Medulla oblongata (tissue), 1 donor: Measurements from ENCODE around the gene NUDT14.

ENCODE experiments used
- DNase-seq: peaks from one replicate; pipeline ENCODE4 v3.0.0-alpha.2; 2015; ENCODE audit errors: extremely low spot score

The NUDT14 gene

DNA sequence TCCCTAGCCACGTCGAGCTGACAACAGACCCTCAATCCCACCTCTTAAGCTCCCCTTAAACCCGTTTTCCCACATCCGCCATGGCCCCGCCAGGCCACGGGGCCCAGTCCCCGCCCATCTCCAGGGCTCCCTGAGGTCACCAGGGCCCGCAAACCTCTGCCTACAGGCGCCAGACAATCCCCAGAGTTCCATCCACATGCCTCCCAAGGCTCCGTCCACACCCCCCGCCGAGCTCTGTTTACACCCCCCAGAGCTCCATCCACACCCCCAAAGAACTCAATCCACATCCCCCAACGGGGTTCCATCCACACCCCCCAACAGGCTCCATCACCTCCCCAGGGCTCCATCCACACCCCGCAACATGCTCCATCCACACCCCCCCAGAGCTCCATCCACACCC is 21.8 kb downstream of the NUDT14 start:
- no peak for DNase-seq

DNA sequence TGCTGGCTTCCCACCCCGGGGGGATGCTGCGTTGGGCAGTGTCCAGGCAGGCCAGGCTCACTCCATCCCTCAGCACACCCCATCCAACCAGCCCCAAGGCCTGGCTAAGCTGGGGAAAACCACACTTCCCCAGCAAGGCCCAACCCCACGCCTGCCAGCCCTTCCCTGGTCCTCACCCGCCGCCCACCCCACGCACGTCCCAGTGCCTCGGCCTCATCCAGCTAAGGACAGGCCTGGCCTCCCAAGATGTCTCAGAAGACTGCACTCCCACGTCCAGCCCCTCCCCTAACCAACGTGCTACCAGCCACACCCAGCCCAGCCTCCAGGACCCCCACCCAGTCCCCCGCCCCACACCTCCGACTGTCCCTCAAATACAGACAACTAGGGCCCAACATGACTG is 22.3 kb downstream of the NUDT14 start:
- DNase-seq, result no peak

GRCh38 chr14:105157872-105158271 is 23.2 kb downstream of the NUDT14 start:
- DNase-seq, result no peak

DNA sequence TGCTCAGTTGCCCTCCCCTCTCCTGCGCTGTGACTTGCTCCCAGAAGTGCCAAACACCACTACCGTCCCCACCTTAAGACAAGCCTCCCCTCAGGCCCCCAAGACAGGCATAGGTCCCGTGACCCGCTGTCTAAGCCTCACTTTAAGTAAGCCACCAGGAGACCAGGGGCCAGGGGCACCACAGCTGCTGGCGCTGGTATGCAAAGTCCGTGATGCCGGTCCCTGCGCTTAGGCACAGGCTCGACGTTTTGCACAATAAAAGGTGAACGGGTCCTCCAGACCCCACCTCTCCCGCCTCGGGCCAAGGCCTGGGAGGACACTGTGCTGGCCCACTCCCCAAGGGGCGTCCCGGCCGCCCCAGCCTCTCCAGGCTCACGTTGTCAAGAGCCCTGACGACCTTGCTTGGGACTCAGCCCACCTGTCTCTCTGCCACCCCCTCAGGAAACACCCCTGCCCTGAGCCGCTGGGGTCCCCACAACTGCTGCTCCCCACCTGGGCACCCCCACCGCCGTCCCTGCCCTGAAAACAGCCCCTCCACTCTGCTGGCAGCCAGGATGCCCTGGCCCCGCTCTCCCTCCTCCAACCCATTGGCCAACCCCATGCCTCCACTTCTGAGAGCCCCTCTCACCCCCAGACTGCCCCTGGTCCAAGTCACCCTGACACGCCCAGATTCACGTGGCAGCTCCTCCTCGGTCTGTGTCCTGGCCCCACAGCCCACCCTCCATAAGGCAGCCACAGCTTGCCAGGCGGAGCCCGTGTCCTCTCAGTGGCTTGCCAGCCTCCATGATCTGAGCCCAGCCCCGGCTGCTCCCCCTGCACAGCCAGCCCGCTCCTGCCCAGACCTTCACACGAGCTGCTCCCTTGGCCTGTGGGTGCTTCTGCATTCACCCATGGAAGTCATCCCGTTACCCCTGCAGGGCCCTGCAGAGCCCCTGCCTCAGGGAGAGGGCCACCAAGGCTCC is 24.4 kb downstream of the NUDT14 start:
- DNase-seq, result no peak

DNA sequence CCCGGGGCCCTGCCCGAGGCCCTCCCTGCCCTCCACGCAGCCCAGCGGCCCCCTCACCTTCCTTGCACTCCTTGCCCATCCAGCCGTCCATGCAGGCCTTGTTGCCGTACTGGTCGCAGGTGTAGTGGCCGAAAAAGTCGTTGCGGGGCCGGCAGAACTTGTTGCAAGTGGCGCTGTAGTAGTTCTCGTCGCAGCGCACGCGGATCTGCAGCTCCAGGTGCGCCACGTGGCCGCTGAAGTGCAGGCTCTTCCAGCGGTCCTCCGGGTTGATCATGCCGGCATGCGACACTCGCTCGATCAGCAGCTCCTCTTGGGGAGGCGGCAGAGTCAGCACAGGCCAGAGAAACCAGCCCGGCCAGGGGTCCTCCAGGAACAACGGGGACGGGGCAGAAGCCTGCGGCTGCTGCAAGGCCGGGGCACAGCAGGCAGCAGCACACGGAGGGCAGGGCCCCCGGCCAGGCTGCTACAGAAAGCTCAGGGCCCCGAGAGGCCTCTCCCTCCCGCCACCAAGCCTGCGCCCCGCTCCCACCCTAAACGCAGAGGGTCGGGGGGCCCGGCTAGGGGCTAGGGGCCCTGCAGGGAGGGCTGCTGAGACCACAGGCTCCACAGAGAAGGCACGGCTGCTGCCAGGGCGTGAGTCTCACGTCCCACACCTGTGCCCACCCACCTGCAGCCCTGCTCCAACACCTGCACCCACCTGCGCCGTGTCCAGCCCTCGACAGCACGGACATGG is 25.3 kb downstream of the NUDT14 start:
- no peak for DNase-seq

- no peak for DNase-seq
Observed at GRCh38 chr14:105155071-105155651, 26.0 kb downstream of the NUDT14 start.

GRCh38 chr14:105154476-105154871 is 26.6 kb downstream of the NUDT14 start:
- no peak for DNase-seq

- DNase-seq, result no peak
Observed at GRCh38 chr14:105153739-105154475, 27.2 kb downstream of the NUDT14 start.

- DNase-seq, result no peak
Observed at GRCh38 chr14:105153331-105153731, 27.8 kb downstream of the NUDT14 start.

DNA sequence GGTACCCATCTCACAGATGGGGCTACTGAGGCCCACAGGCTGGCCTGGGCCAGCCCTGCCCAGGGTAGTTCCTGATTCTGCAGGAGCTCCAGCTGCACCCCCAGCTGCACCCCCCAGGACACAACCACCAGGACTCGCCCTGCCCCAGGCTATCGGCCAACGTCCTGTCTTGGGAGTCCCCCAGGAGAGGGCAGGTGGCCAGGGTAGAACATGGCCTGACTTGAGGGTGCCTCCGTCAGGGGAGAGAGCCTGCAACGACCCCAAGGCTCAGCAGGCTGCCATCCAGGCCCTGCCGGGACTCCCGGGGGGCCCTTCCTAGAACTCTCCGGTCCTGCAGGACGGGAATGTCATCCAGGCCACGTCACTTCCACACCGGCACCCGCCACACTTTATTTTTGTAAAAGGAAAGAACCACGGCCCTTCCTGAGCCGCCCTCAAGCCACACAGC is 28.3 kb downstream of the NUDT14 start:
- no peak for DNase-seq

DNA sequence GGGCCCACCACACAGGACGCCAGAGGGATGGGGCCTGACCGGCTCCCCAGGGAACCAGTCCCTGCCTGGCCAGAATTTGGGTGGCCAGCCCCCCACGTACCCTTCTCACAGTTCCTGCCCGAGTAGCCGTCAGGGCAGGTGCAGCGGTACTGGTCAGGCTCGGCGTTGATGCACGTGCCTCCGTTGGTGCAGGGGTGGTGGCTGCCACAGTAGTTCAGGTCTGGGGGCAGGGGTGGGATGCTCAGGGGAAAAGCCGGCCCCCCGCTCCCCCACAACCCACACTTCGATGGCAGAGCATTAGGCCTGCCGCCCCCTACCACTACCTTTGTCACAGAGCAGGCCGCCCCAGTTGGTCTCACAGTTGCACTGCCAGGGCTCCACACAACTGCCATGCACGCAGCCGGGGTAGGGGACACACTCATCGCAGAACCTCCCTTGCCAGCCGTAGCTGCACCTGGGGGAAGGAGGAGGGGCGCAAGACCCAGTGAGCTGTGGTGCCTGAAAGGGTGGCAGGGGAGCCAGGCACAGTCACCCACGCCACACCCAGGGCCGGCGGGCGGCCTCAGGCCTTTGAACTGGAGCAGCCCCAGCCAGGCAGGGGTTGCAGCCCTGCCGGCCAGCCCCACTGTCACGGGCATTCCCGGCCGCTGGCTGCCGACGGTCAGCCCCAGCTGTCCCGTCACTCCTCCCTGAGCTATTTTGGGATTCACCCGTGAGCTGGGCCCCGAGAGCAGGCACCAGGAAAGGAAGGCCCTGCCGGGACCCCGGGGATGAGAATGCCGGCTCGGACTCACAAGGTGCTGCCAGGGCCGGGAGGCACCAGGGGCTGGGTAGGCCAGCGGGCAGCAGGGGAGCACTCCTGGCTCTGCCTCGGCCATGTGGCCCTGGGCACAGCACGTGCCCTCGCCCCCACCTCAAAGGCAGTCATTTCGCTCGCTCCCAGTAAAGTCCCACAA is 29.0 kb downstream of the NUDT14 start:
- DNase-seq, result no peak

GRCh38 chr14:105151084-105151837 is 29.9 kb downstream of the NUDT14 start:
- DNase-seq, result no peak

GRCh38 chr14:105150368-105151083 is 30.6 kb downstream of the NUDT14 start:
- no peak for DNase-seq

DNA sequence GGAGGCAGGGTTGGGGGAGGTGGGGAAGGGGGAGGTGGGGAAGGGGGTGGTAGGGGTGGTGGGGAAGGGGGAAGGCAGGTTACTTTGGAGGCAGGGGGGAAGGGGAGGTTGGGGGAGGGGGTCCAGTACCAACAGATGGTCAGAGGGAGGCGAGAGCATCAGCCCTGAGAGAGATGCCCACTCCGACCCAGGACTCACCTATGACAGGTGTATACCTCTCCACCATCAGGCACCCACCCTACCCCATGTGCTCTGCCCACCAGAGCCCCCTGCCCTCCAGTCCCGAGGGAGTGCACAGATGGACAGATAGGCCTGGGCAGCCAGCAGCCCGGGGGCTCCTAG is 31.1 kb downstream of the NUDT14 start:
- no peak for DNase-seq

- no peak for DNase-seq
Observed at GRCh38 chr14:105149146-105149781, 31.8 kb downstream of the NUDT14 start.

DNA sequence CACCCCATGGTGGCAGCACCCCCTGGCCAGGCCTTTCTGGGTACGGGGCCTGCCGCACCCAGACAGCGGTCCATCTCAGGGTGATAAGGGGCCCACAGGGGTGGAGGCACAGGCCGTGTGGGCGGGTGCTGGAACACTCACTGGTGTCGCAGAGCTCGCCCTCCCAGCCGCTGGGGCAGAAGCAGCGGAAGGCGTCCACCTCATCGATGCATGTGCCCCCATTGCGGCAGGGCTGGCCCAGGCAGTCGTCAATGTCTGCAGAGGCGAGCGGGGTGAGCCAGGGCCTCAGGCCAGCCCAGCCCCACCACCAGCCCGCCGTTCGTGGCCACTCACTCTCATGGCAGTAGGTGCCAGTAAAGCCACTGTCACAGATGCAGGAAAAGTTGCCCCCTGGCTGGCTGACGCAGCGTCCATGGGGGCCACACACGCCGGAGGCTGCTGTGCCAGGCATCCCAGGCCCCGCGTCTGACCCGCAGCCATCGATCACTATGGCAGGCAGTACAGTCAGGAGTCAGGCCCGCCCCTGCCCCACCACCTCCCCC is 32.4 kb downstream of the NUDT14 start:
- no peak for DNase-seq

GRCh38 chr14:105147671-105148603 is 33.2 kb downstream of the NUDT14 start:
- DNase-seq, result no peak
